ENCODE data around the gene SLC39A12.

GRCh38 chr10:17904564-17904963 lies 47.2 kb upstream of the SLC39A12 start:
- no peak for TF ChIP-seq CTCF (IDR thresholded peaks at IDR 0.05; ENCODE audit: insufficient read depth, low read depth, low read length)
- TF ChIP-seq EZH2 (IDR thresholded peaks at IDR 0.05; ENCODE audit: insufficient read depth, low read length), result no peak
